Neural progenitor cell (in vitro differentiated cells): ENCODE data around the gene FGFBP2.

ENCODE experiments used
- EZH2 ChIP-seq: fragments of 200-600 bp; sonication (generic); IDR thresholded peaks from 2 replicates; pipeline ENCODE4 v1.6.1; 2017; ENCODE audit warnings: antibody characterized with exemption, mild to moderate bottlenecking, moderate library complexity
- EZH2phosphoT487 ChIP-seq: fragments of 200-600 bp; sonication (generic); IDR thresholded peaks from 2 replicates; pipeline ENCODE4 v1.6.1; 2017; ENCODE audit warnings: antibody characterized with exemption
- TF ChIP-seq, protein P1 (sequence below): fragments of 200-600 bp; sonication (generic); IDR thresholded peaks from 2 replicates; pipeline ENCODE4 v1.5.1; 2017; ENCODE audit warnings: antibody characterized with exemption, mild to moderate bottlenecking

DNA sequence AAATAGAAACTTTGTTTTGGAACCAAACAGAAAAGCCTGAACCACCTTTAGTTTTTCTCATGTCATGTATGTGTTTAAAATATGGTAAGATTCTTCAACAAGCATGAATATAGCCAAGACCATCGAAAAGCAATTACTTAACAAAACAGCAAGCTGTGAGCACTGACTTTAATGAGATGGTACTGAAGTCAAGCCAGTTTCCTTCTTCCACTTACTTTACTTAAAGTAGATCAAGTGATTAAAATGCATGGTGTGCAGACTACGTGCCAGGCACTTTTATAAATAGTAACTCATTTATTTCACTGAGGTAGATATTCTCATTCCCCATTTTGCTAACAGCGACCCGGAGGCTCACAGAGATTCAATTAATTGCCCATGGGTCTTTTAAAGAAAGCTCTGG lies 46.2 kb upstream of the FGFBP2 start:
- TF ChIP-seq, protein P1, sequence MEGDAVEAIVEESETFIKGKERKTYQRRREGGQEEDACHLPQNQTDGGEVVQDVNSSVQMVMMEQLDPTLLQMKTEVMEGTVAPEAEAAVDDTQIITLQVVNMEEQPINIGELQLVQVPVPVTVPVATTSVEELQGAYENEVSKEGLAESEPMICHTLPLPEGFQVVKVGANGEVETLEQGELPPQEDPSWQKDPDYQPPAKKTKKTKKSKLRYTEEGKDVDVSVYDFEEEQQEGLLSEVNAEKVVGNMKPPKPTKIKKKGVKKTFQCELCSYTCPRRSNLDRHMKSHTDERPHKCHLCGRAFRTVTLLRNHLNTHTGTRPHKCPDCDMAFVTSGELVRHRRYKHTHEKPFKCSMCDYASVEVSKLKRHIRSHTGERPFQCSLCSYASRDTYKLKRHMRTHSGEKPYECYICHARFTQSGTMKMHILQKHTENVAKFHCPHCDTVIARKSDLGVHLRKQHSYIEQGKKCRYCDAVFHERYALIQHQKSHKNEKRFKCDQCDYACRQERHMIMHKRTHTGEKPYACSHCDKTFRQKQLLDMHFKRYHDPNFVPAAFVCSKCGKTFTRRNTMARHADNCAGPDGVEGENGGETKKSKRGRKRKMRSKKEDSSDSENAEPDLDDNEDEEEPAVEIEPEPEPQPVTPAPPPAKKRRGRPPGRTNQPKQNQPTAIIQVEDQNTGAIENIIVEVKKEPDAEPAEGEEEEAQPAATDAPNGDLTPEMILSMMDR: no peak
- no peak for TF ChIP-seq EZH2
- no peak for TF ChIP-seq EZH2phosphoT487
